Upper lobe of right lung (tissue), 1 donor: ENCODE data around the gene DXO. TPM values are rescaled to one million over a fixed set of nuclear protein-coding genes. Genes with fewer than 3 reads are reported as not detected.
"Not testable (repeated sequence)": the region's sequence is repeated elsewhere in the genome, so short reads cannot be mapped to it uniquely, and the experiment has no call there.

Experiments used
- ATAC-seq: fragments of 200-7000 bp; cut with Tn5 transposase; one replicate; pipeline ENCODE4 v1.9.1; 2020; ENCODE audit warnings: mild to moderate bottlenecking, moderate library complexity
- DNase-seq: peaks from one replicate; pipeline ENCODE4 v3.0.0-alpha.2; 2020
- H3K27ac ChIP-seq: fragments of 200-600 bp; one replicate; pipeline ENCODE4 v1.8.0; 2022
- H3K27me3 ChIP-seq: fragments of 200-600 bp; one replicate; pipeline ENCODE4 v1.8.0; 2022; ENCODE audit warnings: mild to moderate bottlenecking
- H3K36me3 ChIP-seq: fragments of 200-600 bp; one replicate; pipeline ENCODE4 v1.8.0; 2022
- H3K4me1 ChIP-seq: fragments of 200-600 bp; one replicate; pipeline ENCODE4 v1.8.0; 2022
- H3K4me3 ChIP-seq: fragments of 200-600 bp; one replicate; pipeline ENCODE4 v1.8.0; 2022; ENCODE audit warnings: mild to moderate bottlenecking
- H3K9me3 ChIP-seq: fragments of 200-600 bp; one replicate; pipeline ENCODE4 v1.8.0; 2022
- CTCF ChIP-seq: fragments of 200-600 bp; IDR thresholded peaks from one replicate; pipeline ENCODE4 v1.8.0; 2022; ENCODE audit warnings: antibody characterized with exemption
- intact Hi-C: fragments of 100-400 bp; cut with DNase I; formaldehyde crosslinking; loops from one replicate; pipeline ENCODE4 v1.11.0; 2022
- total RNA-seq: library from RNA; stranded (reverse); fragmentation: NEBNext Ultra II Directional; extraction: Animal tissue kit (Norgen Biotek cat#: 25700); gene quantifications from one replicate; pipeline ENCODE4 v1.2.1, GENCODE V29; 2021
- donor health status: DM: no; HTN: yes; CAD: no; lungs with severe emphysema.

DXO gene
- total RNA-seq, 1 donor from 2014 or later = 20.5 TPM

- H3K27ac ChIP-seq, intact Hi-C loops, H3K9me3 ChIP-seq, H3K27me3 ChIP-seq, H3K36me3 ChIP-seq, H3K4me3 ChIP-seq, ATAC-seq, H3K4me1 ChIP-seq: not testable (repeated sequence)
- DNase-seq = peak; percentile 21
These were observed 32.5 kb upstream of the DXO start for GRCh38 chr6:32004393-32004792.

GRCh38 chr6:32003301-32003700 is 31.4 kb upstream of the DXO start:
- ATAC-seq, H3K9me3 ChIP-seq, H3K27me3 ChIP-seq, H3K27ac ChIP-seq, H3K36me3 ChIP-seq, intact Hi-C loops, H3K4me3 ChIP-seq, DNase-seq, H3K4me1 ChIP-seq: not testable (repeated sequence)

GRCh38 chr6:32002546-32003268 is 30.8 kb upstream of the DXO start:
- intact Hi-C loops, DNase-seq, ATAC-seq, H3K36me3 ChIP-seq, H3K27ac ChIP-seq, H3K9me3 ChIP-seq, H3K4me1 ChIP-seq, H3K4me3 ChIP-seq, H3K27me3 ChIP-seq: not testable (repeated sequence)

- H3K9me3 ChIP-seq, H3K36me3 ChIP-seq, intact Hi-C loops, H3K4me1 ChIP-seq, H3K27ac ChIP-seq, ATAC-seq, H3K27me3 ChIP-seq, H3K4me3 ChIP-seq: not testable (repeated sequence)
- DNase-seq = peak; percentile 44
These were observed 24.4 kb upstream of the DXO start for GRCh38 chr6:31996385-31996784.

GRCh38 chr6:31994421-31994820 is 22.5 kb upstream of the DXO start:
- peak; percentile 45 for DNase-seq
- H3K4me3 ChIP-seq, H3K4me1 ChIP-seq, H3K9me3 ChIP-seq, H3K27ac ChIP-seq, H3K36me3 ChIP-seq, H3K27me3 ChIP-seq, intact Hi-C loops, ATAC-seq: not testable (repeated sequence)

GRCh38 chr6:31989363-31989762 is 17.4 kb upstream of the DXO start:
- H3K27me3 ChIP-seq, H3K27ac ChIP-seq, intact Hi-C loops, DNase-seq, H3K9me3 ChIP-seq, H3K4me3 ChIP-seq, H3K36me3 ChIP-seq, H3K4me1 ChIP-seq: not testable (repeated sequence)
- ATAC-seq = peak; percentile 60

- H3K4me3 ChIP-seq, H3K27ac ChIP-seq, H3K27me3 ChIP-seq, DNase-seq, H3K9me3 ChIP-seq, H3K4me1 ChIP-seq, intact Hi-C loops: not testable (repeated sequence)
- peaks cover 13% of the 10 kb centered on the region for H3K36me3 ChIP-seq
- ATAC-seq = peak; percentile 81
These were observed 9.8 kb upstream of the DXO start, which contains the start of gene C4A for GRCh38 chr6:31981744-31982143. Gene C4A (plus strand): TSS chr6:31982057. CDS start chr6:31982108, 51 bp downstream.

- H3K36me3 ChIP-seq = peaks cover 13% of the 10 kb centered on the region
- H3K27ac ChIP-seq, H3K4me3 ChIP-seq, H3K9me3 ChIP-seq, H3K27me3 ChIP-seq, intact Hi-C loops, DNase-seq, H3K4me1 ChIP-seq, ATAC-seq: not testable (repeated sequence)
These were observed 9.1 kb upstream of the DXO start for GRCh38 chr6:31980998-31981397.

GRCh38 chr6:31980195-31980876 is 8.4 kb upstream of the DXO start:
- peak; percentile 31 for DNase-seq
- H3K4me1 ChIP-seq, ATAC-seq, H3K27me3 ChIP-seq, intact Hi-C loops, H3K9me3 ChIP-seq, H3K4me3 ChIP-seq, H3K27ac ChIP-seq: not testable (repeated sequence)
- peaks cover 13% of the 10 kb centered on the region for H3K36me3 ChIP-seq

- Histone ChIP-seq H3K36me3 (peaks cover 13% of the 10 kb centered on the region), H3K4me3 (no peak overlapping the region), H3K9me3 (no peaks in the 10 kb centered on the region), H3K27me3 (no peaks in the 10 kb centered on the region), H3K27ac (no peak overlapping the region), H3K4me1 (no peaks in the 10 kb centered on the region)
- ATAC-seq = no peak
- intact Hi-C loops = no loop called here
- no peak for TF ChIP-seq CTCF
- DNase-seq = peak; percentile 13
These were observed 7.4 kb upstream of the DXO start for GRCh38 chr6:31979238-31979898.
